Measurements from ENCODE around the gene SSR2.

The SSR2 gene

GRCh38 chr1:155983191-155984024 lies 37.3 kb downstream of the SSR2 start:
- POLR2A ChIA-PET, result interaction anchor here (0.6 to 2.7 kb wide), 9 partner anchors 9 to 90 kb away, joined by 3 to 19 read pairs (median 5); partner anchors contain the start of genes KHDC4 and RXFP4
- CTCF ChIA-PET, result interaction anchor here (0.8 to 4.8 kb wide), 12 partner anchors 16 to 147 kb away, joined by 3 to 45 read pairs (median 5); no protein-coding TSS in a partner anchor
- peak overlapping the region; percentile 88 for H3K4me3 ChIP-seq (ENCODE audit: low read depth, low read length)
- TF ChIP-seq CTCF (IDR thresholded peaks at IDR 0.05; ENCODE audit: insufficient read depth, low read length, missing control alignments), result no peak
- peak; percentile 96 for DNase-seq (ENCODE audit: low read depth, low spot score)

DNA sequence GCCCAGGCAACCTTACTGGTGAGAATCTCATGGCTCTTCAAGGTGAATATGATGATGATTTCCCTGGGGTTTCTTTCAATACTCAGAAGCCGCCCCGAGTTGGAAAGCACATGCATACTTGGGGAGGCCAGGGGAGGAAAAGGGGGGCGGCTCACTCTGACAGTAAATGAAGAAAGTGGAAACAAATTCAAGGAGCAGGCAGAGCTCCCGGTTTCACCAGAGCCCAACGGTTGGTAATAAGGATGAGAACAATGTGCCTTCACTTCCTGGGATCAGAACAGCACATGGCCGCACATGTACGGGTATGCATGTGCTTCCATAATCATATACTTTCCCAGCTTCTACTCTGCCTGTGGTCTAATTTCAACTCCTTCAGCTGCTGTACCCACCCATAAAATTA lies 38.6 kb downstream of the SSR2 start:
- no peak for TF ChIP-seq CTCF (IDR thresholded peaks at IDR 0.05; ENCODE audit: insufficient read depth, low read length, missing control alignments)
- CTCF ChIA-PET, result interaction anchor here (1.6 to 4.8 kb wide), 2 partner anchors 9 to 45 kb away, joined by 5 to 45 read pairs; no protein-coding TSS in a partner anchor
- POLR2A ChIA-PET, result interaction anchor here (0.9 to 2.7 kb wide), 2 partner anchors 14 to 19 kb away, joined by 3 to 19 read pairs; no protein-coding TSS in a partner anchor
- DNase-seq (ENCODE audit: low read depth, low spot score), result no peak
- peak overlapping the region; percentile 88 for H3K4me3 ChIP-seq (ENCODE audit: low read depth, low read length)

DNA sequence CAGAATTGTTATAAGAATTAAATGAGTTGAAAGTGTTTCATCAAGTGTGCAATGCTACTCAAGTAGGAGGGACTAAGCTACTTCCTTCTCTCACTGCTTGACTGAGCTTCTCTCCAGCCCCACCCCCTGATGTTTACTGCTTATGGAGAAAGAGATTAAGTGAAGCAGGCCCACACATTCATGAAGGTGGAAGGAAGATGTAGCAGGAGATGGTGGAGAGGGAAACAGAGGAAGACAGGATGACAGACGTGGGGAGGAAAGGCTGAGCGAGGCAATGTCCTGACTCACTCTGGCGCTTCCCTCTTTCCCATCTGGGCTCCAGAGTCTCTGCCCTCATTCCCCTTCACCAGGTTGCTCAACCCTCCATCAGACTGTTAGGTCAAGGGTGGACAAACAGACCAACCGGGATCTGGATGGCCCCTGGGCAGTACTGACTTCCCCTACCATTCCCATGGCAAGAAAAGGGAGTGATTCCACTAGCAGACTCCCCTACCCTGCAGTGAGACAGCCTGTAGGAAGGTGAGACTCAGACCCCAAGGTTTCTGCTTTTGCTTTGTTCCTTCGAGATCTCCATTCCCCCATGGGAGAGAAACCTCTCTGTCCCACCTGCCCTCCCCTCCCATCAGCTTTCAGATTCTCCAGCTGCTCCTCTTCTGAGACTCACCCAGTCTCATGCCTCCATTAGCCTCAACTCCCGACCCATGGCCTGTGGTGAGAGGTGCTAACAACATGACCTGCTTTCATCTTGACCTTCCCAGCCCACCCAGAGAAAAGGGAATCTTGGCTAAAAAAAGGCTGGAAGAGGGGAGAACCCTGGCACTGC lies 39.3 kb downstream of the SSR2 start:
- CTCF ChIA-PET, result interaction anchor here (1.5 to 4.8 kb wide), 4 partner anchors 8 to 44 kb away, joined by 3 to 45 read pairs (median 8); no protein-coding TSS in a partner anchor
- DNase-seq (ENCODE audit: low read depth, low spot score), result no peak
- no peak for TF ChIP-seq CTCF (IDR thresholded peaks at IDR 0.05; ENCODE audit: insufficient read depth, low read length, missing control alignments)
- POLR2A ChIA-PET, result interaction anchor here (1.3 to 2.7 kb wide), 3 partner anchors 11 to 19 kb away, joined by 5 to 19 read pairs (median 5); no protein-coding TSS in a partner anchor
- peak overlapping the region; percentile 88 for H3K4me3 ChIP-seq (ENCODE audit: low read depth, low read length)

DNA sequence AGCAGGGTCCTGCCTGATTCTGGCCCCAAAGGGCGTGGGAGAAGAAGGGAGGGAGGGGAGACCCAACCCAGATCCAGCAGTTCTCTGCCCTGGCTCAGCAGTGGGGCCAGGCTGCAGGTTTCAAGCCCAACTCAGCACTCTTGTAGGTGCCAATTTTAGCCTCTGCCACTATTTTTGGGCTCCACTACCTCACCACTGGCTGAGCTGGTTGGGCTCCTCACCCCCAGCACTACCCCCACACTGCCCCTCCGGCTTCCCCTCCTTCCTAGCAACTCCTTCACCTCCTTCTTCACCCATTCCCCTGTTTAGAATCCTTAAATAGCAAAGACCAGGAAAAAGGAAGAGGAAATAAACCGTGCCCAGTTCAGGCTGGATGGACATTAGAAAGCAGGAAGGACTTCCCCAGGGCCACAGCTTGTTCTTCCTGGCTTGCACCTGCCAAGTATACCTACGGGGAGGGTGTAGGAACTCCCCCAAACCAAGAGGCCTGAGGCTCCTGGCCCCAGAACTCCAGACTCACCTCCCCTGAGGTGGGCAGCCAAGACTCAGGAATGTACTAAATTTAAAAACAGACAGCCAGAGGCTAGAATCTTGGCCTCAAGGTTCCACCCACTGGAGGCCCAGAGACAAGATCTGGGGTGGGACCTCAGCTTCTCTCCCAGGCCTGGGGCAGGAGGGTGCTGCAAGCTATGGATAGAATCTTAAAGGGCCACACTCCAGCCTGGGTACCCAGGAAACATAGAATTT lies 41.0 kb downstream of the SSR2 start:
- POLR2A ChIA-PET, result interaction anchor here (0.9 to 1.9 kb wide), 3 partner anchors 9 to 41 kb away, joined by 3 to 6 read pairs (median 5); no protein-coding TSS in a partner anchor
- TF ChIP-seq CTCF (IDR thresholded peaks at IDR 0.05; ENCODE audit: insufficient read depth, low read length, missing control alignments), result no peak
- DNase-seq (ENCODE audit: low read depth, low spot score), result no peak
- H3K4me3 ChIP-seq (ENCODE audit: low read depth, low read length), result peak overlapping the region; percentile 88
- CTCF ChIA-PET, result interaction anchor here (1.4 to 3.6 kb wide), 4 partner anchors 10 to 42 kb away, joined by 3 to 24 read pairs (median 8); no protein-coding TSS in a partner anchor

DNA sequence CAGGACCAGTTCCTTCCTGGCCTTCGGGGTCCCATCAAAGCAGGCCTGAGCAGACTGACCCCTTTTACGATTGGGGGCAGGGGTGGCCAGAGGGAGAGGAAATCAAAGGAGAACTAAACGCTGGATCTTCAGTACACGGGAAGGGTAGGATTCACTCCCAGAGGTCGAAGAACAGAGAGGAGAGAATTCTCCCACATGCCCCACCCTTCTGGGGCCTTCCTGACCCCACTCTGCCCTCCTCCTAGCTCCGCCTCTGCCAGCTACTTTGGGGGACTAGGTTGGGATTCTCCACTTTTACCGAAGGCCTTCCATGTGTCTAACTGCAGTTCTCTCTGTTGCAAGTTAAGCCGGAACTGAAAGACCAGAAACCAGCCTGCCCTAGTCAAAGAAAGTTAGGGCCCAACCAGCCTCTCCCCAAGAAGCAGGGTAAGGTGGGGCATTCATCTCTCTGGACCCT lies 41.8 kb downstream of the SSR2 start:
- CTCF ChIA-PET, result interaction anchor here (1.4 to 4.1 kb wide), 4 partner anchors 10 to 41 kb away, joined by 5 to 30 read pairs (median 23); no protein-coding TSS in a partner anchor

More for the DNA sequence above, 41.8 kb downstream of the SSR2 start:
- no peak for TF ChIP-seq CTCF (IDR thresholded peaks at IDR 0.05; ENCODE audit: insufficient read depth, low read length, missing control alignments)
- DNase-seq (ENCODE audit: low read depth, low spot score), result no peak
- POLR2A ChIA-PET, result interaction anchor here (0.9 to 6.2 kb wide), 5 partner anchors 11 to 41 kb away, joined by 3 to 58 read pairs (median 6); no protein-coding TSS in a partner anchor
- peak overlapping the region; percentile 88 for H3K4me3 ChIP-seq (ENCODE audit: low read depth, low read length)

Data from AG04449 (cell line).